ENCODE measurements around the gene SAT1. TPM values are rescaled to one million over a fixed set of nuclear protein-coding genes. Genes with fewer than 3 reads are reported as not detected.

Gene SAT1
- total RNA-seq, 2 experiments from 2014 or later: 94.1 to 101 TPM

- ChIA-PET CTCF (no interaction called here), POLR2A (no interaction called here)
- ATAC-seq: no peak
- TF ChIP-seq, protein P1, sequence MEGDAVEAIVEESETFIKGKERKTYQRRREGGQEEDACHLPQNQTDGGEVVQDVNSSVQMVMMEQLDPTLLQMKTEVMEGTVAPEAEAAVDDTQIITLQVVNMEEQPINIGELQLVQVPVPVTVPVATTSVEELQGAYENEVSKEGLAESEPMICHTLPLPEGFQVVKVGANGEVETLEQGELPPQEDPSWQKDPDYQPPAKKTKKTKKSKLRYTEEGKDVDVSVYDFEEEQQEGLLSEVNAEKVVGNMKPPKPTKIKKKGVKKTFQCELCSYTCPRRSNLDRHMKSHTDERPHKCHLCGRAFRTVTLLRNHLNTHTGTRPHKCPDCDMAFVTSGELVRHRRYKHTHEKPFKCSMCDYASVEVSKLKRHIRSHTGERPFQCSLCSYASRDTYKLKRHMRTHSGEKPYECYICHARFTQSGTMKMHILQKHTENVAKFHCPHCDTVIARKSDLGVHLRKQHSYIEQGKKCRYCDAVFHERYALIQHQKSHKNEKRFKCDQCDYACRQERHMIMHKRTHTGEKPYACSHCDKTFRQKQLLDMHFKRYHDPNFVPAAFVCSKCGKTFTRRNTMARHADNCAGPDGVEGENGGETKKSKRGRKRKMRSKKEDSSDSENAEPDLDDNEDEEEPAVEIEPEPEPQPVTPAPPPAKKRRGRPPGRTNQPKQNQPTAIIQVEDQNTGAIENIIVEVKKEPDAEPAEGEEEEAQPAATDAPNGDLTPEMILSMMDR (IDR thresholded peaks at IDR 0.05): no peak
- intact Hi-C loops (cut with micrococcal nuclease): no loop called here
- no peak for DNase-seq
- no peak overlapping the region for H3K27ac Mint-ChIP-seq
- H3K4me3 Mint-ChIP-seq: no peak overlapping the region
- H3K9me3 Mint-ChIP-seq: no peaks in the 10 kb centered on the region
- H3K36me3 Mint-ChIP-seq (ENCODE audit: low read depth): no peaks in the 10 kb centered on the region
- H3K4me1 Mint-ChIP-seq (ENCODE audit: low read depth): peaks cover 5% of the 10 kb centered on the region
- peaks cover 6% of the 10 kb centered on the region for H3K27me3 Mint-ChIP-seq
These were observed 27.3 kb downstream of the SAT1 start for GRCh38 chrX:23810279-23810678.

GRCh38 chrX:23811108-23811651, 28.2 kb downstream of the SAT1 start:
- H3K27me3 Mint-ChIP-seq: peaks cover 6% of the 10 kb centered on the region
- H3K4me3 Mint-ChIP-seq: no peak overlapping the region
- CTCF ChIA-PET: no interaction called here

GRCh38 chrX:23811656-23812055, 28.7 kb downstream of the SAT1 start:
- TF ChIP-seq, protein P1 (IDR thresholded peaks at IDR 0.05): no peak
- Mint-ChIP-seq H3K36me3 (ENCODE audit: low read depth) (no peaks in the 10 kb centered on the region), H3K27ac (no peak overlapping the region), H3K4me1 (ENCODE audit: low read depth) (peaks cover 5% of the 10 kb centered on the region), H3K9me3 (no peaks in the 10 kb centered on the region), H3K4me3 (no peak overlapping the region), H3K27me3 (peaks cover 6% of the 10 kb centered on the region)
- ChIA-PET CTCF (no interaction called here), POLR2A (no interaction called here)
- ATAC-seq (no peak), DNase-seq (no peak)
- intact Hi-C loops (cut with micrococcal nuclease): no loop called here

More at GRCh38 chrX:23811108-23811651, 28.2 kb downstream of the SAT1 start:
- Mint-ChIP-seq H3K4me1 (ENCODE audit: low read depth) (peaks cover 5% of the 10 kb centered on the region), H3K27ac (no peak overlapping the region), H3K9me3 (no peaks in the 10 kb centered on the region), H3K36me3 (ENCODE audit: low read depth) (no peaks in the 10 kb centered on the region)
- TF ChIP-seq, protein P1 (IDR thresholded peaks at IDR 0.05): no peak
- intact Hi-C loops (cut with micrococcal nuclease): no loop called here
- ATAC-seq (no peak), DNase-seq (no peak)
- POLR2A ChIA-PET: no interaction called here

GRCh38 chrX:23813808-23814207, 30.8 kb downstream of the SAT1 start:
- TF ChIP-seq, protein P1 (IDR thresholded peaks at IDR 0.05): no peak
- H3K4me3 Mint-ChIP-seq: no peak overlapping the region
- no peak for DNase-seq

DNA sequence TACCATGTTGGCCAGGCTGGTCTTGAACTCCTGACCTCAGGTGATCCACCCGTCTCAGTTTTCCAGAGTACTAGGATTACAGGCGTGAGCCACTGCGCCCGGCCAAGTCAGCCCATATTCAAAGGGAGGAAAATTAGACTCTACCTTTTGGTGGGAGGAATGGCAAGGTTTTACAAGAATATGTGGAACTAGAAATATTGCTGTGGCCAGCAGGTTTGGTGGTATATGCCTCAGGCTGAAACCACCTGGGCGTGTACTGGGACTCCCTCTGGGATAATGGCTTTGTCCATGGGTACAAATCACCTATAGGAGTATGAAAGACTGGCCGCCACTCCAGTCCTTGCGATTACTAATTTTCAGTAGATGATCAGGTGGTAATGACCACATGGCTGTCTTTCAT, 32.4 kb downstream of the SAT1 start:
- H3K4me1 Mint-ChIP-seq (ENCODE audit: low read depth): peaks cover 8% of the 10 kb centered on the region
- no peak overlapping the region for H3K4me3 Mint-ChIP-seq
- no peaks in the 10 kb centered on the region for H3K36me3 Mint-ChIP-seq (ENCODE audit: low read depth)
- POLR2A ChIA-PET: no interaction called here
- ATAC-seq: no peak
- intact Hi-C loops (cut with micrococcal nuclease): no loop called here
- DNase-seq: no peak
- TF ChIP-seq, protein P1 (IDR thresholded peaks at IDR 0.05): no peak
- H3K9me3 Mint-ChIP-seq: no peaks in the 10 kb centered on the region
- H3K27ac Mint-ChIP-seq: no peak overlapping the region
- peaks cover 6% of the 10 kb centered on the region for H3K27me3 Mint-ChIP-seq
- CTCF ChIA-PET: no interaction called here

More at GRCh38 chrX:23813808-23814207, 30.8 kb downstream of the SAT1 start:
- intact Hi-C loops (cut with micrococcal nuclease): no loop called here
- CTCF ChIA-PET: no interaction called here
- ATAC-seq: no peak
- POLR2A ChIA-PET: interaction anchor here (0.6 kb wide), 1 partner anchor 42 kb away, joined by 3 read pairs; no protein-coding TSS in a partner anchor
- Mint-ChIP-seq H3K9me3 (no peaks in the 10 kb centered on the region), H3K36me3 (ENCODE audit: low read depth) (no peaks in the 10 kb centered on the region), H3K27ac (no peak overlapping the region), H3K27me3 (peaks cover 6% of the 10 kb centered on the region), H3K4me1 (ENCODE audit: low read depth) (peaks cover 8% of the 10 kb centered on the region)
